Ascending aorta (tissue), 2 donors: ENCODE measurements around the gene INPP4A. TPM values are rescaled to one million over a fixed set of nuclear protein-coding genes. Genes with fewer than 3 reads are reported as not detected.

Experiments
- DNase-seq, 2 donors: peaks; one replicate each; pipeline ENCODE4 v3.0.0-alpha.2; 2019; ENCODE audit warnings: low spot score in 2 of 2
- H3K27ac ChIP-seq, 2 donors: fragments of 200-600 bp; sonication (generic); one replicate each; pipeline ENCODE4 v1.5.1; 2016 to 2017; ENCODE audit warnings: mild to moderate bottlenecking in 1 of 2
- H3K27me3 ChIP-seq: fragments of 200-600 bp; sonication (generic); one replicate; pipeline ENCODE4 v1.5.1; 2017
- H3K36me3 ChIP-seq, 2 donors: fragments of 200-600 bp; sonication (generic); one replicate each; pipeline ENCODE4 v1.5.1; 2016
- H3K4me1 ChIP-seq, 2 donors: fragments of 200-600 bp; sonication (generic); one replicate each; pipeline ENCODE4 v1.5.1; 2016 to 2017; ENCODE audit warnings: mild to moderate bottlenecking in 1 of 2
- H3K4me3 ChIP-seq, 2 donors: fragments of 200-600 bp; sonication (generic); one replicate each; pipeline ENCODE4 v1.5.1; 2016 to 2017; ENCODE audit warnings: mild to moderate bottlenecking in 1 of 2
- H3K9me3 ChIP-seq, 2 donors: fragments of 200-600 bp; sonication (generic); one replicate each; pipeline ENCODE4 v1.5.1; 2016
- CTCF ChIP-seq, 3 experiments: fragments of 200-600 bp in 2 of 3; fragments of 450-650 bp in 1 of 3; sonication (generic) in 2 of 3; IDR thresholded peaks; one replicate each; pipeline ENCODE4 v1.5.1; 2016 to 2019; ENCODE audit warnings: antibody characterized with exemption in 3 of 3, mild to moderate bottlenecking in 1 of 3, moderate library complexity in 1 of 3
- intact Hi-C: fragments of 100-400 bp; cut with DNase I; formaldehyde crosslinking; loops from one replicate; pipeline ENCODE4 v1.15.1; 2023
- total RNA-seq: library from RNA; depleted of rRNA; stranded (reverse); fragments of >200 nt; gene quantifications from one replicate; pipeline ENCODE4 v1.1.0, GENCODE V29; 2016

INPP4A gene
- total RNA-seq, 1 donor from 2014 or later: 52.8 TPM

- Histone ChIP-seq H3K27me3 (no peaks in the 10 kb centered on the region), H3K36me3 (peaks cover 14 to 57% of the 10 kb centered on the region in 2 donors), H3K9me3 (no peaks in the 10 kb centered on the region), H3K4me3 (no peak overlapping the region), H3K27ac (no peak overlapping the region), H3K4me1 (no peaks in the 10 kb centered on the region)
- TF ChIP-seq CTCF (IDR thresholded peaks at IDR 0.05): no peak
- no peak for DNase-seq
- intact Hi-C loops: no loop called here
Observed at GRCh38 chr2:98632351-98632750, 187.7 kb downstream of the INPP4A start.

DNA sequence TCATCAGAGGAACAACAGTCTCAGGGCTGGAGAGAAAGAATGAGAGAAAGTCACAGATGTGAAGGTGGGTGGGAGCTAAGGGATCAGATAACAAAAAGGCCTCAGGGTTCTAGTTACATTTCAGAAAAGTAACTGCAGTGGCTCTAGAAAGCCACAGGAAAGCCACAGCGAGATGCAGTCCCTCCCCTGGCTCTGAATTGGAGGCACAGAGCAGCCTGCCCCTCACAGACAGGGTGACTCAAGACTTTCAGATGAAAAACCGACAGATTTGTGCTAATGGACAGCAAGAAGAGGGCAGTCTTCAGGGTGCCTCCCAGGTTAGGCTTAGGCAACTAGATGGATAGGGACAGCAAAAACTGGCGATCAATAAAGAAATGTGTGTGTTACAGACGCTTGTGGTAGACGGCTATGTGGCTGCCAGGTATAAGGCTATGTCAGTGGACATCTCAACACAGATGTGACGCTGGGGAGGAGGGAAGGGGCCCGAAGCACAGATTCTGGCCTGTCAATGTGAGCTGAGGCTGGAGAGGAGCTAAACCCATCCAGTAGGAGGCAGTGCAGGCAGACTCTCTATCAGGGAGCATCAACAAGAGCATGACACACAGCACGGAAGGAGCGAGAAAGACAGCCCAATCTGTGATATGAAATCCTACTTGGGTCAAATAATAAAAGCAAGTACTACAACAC lies 189.9 kb downstream of the INPP4A start:
- Histone ChIP-seq H3K4me1 (no peaks in the 10 kb centered on the region), H3K9me3 (no peaks in the 10 kb centered on the region), H3K27me3 (no peaks in the 10 kb centered on the region), H3K27ac (no peak overlapping the region), H3K36me3 (peaks cover 14 to 69% of the 10 kb centered on the region in 2 donors), H3K4me3 (no peak overlapping the region)
- TF ChIP-seq CTCF (IDR thresholded peaks at IDR 0.05): no peak
- DNase-seq: no peak
- intact Hi-C loops: no loop called here

DNA sequence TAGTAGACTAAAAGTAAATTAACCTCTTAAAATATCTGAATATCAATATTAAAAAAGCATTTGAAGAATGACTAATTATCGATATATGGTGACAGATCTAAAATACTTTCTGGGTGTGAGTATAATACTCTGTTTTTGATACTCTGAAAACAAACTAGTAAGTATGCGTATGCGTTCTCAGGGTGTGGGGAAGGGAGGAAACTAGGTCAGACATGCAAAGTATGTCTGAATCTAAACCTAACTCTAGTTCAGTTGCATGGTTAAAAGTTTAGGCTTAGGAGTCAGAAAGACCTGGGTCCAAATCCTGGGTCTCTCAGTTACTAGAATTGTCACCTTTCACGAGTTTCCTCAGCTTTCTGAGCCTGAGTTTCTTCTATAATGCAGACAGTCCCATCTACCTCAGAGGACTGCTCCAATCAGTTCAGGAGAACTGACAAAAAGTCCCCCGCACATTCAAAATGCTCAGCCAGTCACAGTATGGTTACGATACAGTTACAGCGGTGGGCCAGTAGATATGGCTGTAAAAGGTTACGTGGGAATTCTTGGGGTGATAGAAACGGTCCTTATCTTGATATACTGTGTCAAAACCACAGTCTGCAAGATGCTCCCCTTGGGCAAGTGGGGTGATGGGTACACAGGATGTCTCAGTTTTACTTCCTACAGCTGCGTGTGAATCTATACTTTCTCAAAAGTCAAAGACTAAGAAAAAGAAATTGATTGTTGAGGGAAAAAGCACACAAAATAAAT lies 192.9 kb downstream of the INPP4A start:
- no peak for TF ChIP-seq CTCF (IDR thresholded peaks at IDR 0.05)
- Histone ChIP-seq H3K36me3 (peaks cover 18 to 59% of the 10 kb centered on the region in 2 donors), H3K27ac (no peak overlapping the region), H3K4me1 (no peaks in the 10 kb centered on the region), H3K9me3 (no peaks in the 10 kb centered on the region), H3K4me3 (no peak overlapping the region), H3K27me3 (no peaks in the 10 kb centered on the region)
- no peak for DNase-seq
- intact Hi-C loops: no loop called here

GRCh38 chr2:98643496-98644100 lies 198.9 kb downstream of the INPP4A start:
- intact Hi-C loops: no loop called here
- no peak overlapping the region for H3K27ac ChIP-seq
- H3K9me3 ChIP-seq: no peaks in the 10 kb centered on the region
- no peaks in the 10 kb centered on the region for H3K4me1 ChIP-seq
- TF ChIP-seq CTCF (IDR thresholded peaks at IDR 0.05): no peak
- peaks cover 8 to 23% of the 10 kb centered on the region in 2 donors for H3K36me3 ChIP-seq
- H3K27me3 ChIP-seq: no peaks in the 10 kb centered on the region
- H3K4me3 ChIP-seq: no peak overlapping the region
- no peak for DNase-seq

Other genes starting within 250 kb of the INPP4A start
- gene CNGA3, start 98.4 kb upstream of the INPP4A start, total RNA-seq: not detected
- 86.3 TPM for gene COA5, start 163.7 kb downstream of the INPP4A start, total RNA-seq
- 34.4 TPM for gene UNC50, start 163.7 kb downstream of the INPP4A start, total RNA-seq